Transverse colon (tissue), 3 donors: Measurements from ENCODE around the gene ARGLU1.

ENCODE experiments used
- CTCF ChIP-seq, 5 experiments: fragments of 200-600 bp in 3 of 5; fragments of 450-650 bp in 2 of 5; sonication (generic) in 3 of 5; IDR thresholded peaks; 1 replicate in 2 of 5; 2 replicates in 3 of 5; pipeline ENCODE4 v1.5.1; 2016 to 2017; ENCODE audit warnings: antibody characterized with exemption in 5 of 5, inconsistent platforms in 3 of 5, mild to moderate bottlenecking in 2 of 5, moderate library complexity in 1 of 5
- POLR2A ChIP-seq: fragments of 450-650 bp; IDR thresholded peaks from one replicate; pipeline ENCODE4 v1.6.1; 2016; ENCODE audit warnings: antibody characterized with exemption, mild to moderate bottlenecking, moderate library complexity

- TF ChIP-seq CTCF (IDR thresholded peaks at IDR 0.05) (no peak), POLR2A (no peak)
Measured at GRCh38 chr13:106587787-106588186, 19.9 kb upstream of the ARGLU1 start.
